Cerebellar nuclear complex (tissue), 1 donor: ENCODE data around the gene ATP5F1A.
"Not testable (repeated sequence)": the region's sequence is repeated elsewhere in the genome, so short reads cannot be mapped to it uniquely, and the experiment has no call there.

Experiments
- DNase-seq, 2 experiments: peaks; one replicate each; lab custom pipeline; 2025; lab: John Stamatoyannopoulos, UW

Gene ATP5F1A

DNA sequence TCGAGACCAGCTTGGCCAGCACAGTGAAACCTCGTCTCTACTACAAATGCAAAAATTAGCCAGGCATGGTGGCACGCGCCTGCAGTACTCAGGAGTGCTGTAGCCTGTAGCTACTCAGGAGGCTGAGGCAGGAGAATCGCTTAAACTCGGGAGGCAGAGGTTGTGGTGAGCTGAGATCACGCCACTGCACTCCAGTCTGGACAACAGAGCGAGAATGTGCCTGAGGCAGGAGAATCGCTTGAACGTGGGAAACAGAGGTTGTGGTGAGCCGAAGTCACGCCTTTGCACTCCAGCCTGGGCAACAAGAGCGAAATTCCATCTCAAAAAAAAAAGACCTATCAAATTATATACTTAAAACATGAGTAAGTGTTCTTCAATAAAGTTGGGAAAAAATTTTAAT, 50.7 kb downstream of the ATP5F1A start:
- DNase-seq: not testable (repeated sequence)

DNA sequence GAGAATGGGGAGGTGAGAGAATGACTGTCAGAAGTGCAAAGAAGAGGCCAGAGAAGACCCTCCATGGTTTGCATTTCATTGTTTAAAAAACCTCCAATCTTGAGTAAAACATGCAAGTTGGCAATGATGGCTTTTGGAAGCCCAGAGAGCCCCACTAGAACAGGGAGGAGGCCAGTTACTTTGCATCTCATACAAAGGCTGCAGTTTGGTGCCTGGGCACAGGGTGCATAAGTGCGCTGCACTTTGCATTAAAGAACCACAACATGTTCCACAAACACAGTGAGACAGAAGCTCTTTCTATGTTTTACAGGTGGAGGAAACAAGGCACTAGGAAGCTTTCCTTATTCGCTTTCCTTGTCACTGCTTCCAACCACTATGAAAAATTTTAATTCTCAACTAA, 51.4 kb downstream of the ATP5F1A start:
- no peak for DNase-seq

DNA sequence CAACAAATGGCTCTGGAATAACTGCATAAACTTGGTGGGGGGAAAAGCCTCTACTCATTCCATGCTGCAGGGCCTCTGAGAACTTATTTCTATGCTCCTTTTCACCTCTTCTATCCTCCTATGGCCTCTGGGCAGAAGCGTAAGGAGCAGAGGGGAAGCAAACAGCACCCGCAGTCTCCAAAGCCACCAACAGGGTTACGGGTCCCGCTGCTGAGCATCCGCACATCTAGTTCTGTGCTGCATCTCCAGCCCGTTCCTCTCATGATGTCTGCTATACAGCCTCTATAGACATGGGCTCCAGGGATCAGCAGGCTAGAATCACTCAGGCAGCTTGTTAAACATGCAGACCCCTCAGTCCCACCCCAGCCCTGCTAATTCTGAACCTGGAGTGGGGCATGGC, 52.0 kb downstream of the ATP5F1A start:
- DNase-seq: no peak

DNA sequence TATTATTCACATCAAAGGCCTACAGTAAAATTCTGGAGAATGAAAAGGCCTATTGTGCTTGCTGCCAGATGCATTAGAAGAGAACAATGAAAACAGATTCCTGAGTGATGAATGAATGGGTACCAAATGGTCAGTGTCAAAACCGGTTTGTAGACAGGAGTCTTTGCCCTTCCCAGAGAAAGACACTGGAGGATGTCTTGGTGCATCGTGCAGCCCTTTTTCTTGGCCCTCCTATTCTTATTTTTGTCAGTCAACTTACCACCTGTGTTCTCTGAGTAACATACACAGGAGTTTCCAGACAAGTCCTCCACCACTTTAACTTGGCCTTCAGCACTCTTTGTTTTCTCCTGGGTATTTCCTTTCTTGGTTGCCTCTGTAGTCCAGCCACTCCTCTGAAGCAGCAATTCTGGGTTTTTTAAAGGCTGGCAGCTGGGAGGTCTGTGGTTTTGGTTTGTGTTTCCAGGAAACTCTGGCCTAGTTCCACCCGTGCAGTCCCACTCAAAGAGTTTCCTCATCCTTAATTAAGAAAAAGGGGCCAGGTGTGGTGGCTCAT, 55.4 kb downstream of the ATP5F1A start:
- DNase-seq: no peak

DNA sequence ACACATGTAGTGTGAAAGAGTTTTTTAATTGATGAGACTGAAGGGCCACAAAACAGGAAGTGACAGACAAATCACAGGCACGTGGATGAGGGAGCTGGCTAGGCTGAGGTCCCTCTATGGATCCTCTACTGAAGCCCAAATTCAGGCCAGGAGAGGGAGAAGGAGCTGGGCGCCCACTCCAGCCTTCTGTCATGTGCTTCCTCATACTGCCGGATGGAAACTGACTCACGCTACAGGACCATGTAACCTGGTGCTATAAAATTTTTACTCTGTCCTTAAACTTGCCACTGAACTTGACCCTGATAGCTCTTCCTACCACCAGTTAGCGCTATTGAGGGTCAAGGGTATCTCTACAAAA, 57.4 kb downstream of the ATP5F1A start:
- no peak for DNase-seq

DNA sequence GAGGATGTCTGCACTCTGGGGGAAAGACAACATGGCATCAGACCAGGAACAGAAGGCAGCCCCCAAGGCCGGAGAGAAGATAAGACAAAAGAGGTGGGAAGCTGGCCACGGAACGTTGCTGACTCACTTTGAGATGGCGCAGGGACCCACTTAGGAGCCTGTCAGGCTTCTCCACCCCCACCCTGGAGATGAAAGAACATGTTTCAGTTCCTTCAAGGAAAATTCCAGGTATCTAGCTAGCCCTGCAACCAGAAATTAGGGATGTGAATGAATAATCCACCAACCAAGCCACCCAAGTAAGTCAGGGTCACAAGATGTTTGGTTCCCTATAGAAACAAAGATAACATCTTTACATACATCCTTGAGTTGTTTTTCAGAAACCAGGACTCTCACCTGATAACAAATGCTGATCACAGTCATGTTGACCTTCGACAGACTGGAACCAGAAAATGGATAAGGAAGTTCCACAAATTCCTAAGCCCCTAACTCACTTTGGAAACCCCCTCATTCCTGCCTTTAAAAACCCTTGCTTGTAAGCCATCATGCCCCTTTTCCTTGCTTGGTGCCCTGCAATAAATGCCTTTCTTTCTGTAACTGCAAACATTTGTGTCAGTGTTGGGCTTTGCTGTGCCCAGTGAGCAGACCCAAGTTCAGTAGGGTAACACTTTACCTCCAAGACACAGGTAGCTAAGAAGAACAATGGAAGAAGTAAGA, 57.9 kb downstream of the ATP5F1A start:
- no peak for DNase-seq

DNA sequence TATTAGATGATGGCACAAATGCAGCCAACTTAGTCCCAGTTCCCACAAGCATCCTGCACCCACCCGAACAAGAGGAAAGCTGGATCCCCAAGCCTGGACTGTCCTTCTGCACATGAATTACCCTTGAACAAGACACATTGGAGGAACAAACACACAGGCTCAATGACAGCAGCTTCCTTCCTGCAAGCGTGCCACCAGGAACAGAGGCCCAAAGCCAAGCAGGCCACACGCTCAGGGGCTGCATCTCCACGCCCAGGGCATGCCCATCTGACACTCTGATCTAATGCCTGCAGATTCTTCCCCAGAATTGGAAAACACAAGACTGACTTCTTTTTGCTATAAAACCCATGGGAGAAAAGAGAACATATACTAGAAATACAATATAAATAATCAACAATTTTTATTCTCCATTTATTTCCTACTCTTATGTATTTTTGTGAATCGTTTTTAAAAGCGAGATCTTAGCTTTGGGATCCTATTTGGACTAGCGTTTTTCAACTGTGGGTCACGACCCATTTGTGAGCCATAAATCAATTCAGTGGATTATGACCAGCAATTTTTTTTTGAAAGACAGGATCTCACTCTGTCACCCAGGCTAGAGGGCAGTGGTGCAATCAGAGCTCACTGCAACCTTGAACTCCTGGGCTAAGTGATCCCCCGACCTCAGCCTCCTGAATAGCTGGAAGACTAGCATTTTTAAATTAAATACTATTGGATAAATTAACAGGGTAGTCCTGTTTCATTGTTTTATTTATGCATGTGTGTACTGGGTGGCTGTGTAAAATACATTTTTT, 60.4 kb downstream of the ATP5F1A start:
- DNase-seq: no peak

GRCh38 chr18:46035696-46036680, 62.1 kb downstream of the ATP5F1A start:
- DNase-seq: no peak

DNA sequence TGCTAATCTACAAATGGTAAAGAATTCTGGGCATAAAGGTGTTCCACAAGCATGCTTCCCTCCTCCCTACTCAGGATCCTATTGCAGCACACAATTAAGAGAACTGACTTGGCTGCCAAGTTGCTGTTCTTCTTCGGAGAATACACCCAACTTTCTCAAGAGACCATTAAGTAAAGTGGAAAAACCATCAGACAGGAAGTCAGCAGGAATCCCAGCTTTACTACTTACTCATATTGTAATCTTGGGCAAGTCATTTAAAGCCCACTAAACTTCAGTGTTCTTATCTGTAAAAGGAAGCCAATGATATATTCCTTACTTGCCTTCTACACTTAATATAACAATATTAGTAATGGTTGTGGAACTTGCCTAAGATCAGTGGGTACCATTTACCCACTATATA, 63.9 kb downstream of the ATP5F1A start:
- no peak for DNase-seq

GRCh38 chr18:46031741-46032140, 66.4 kb downstream of the ATP5F1A start:
- no peak for DNase-seq
